HG03175 (cell line): ENCODE results near the gene TSC22D2.
"Not testable (repeated sequence)": the region's sequence is repeated elsewhere in the genome, so short reads cannot be mapped to it uniquely, and the experiment has no call there.

Source experiments
- ATAC-seq: cut with Tn5 transposase; IDR thresholded peaks from one replicate; pipeline ENCODE4 v1.9.1; 2021; ENCODE audit warnings: mild to moderate bottlenecking, moderate library complexity; ENCODE audit not compliant: unreplicated experiment

TSC22D2 gene

GRCh38 chr3:150446470-150446977 is 38.4 kb downstream of the TSC22D2 start:
- no peak for ATAC-seq

DNA sequence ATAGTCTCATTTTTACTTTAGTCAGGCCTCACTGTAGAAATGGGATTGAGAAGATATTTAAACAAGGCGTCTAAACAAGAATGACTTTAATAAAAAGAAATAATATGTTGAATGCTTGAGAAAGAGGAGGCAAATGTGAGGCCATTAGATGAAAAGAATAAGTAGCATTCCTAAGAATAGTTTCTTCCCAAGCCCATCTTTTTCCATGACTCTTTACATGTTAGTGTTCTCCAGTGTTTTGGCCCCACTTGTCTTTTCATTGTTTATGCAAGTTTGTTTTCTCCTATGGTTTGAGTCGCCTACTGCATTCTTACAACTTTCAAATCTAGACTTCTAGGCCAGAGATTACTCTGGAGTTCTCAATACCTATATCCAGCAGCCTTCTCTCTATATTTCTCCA is 39.0 kb downstream of the TSC22D2 start:
- ATAC-seq: no peak

GRCh38 chr3:150447631-150448465 is 39.8 kb downstream of the TSC22D2 start:
- no peak for ATAC-seq

GRCh38 chr3:150449169-150449721 is 41.1 kb downstream of the TSC22D2 start:
- ATAC-seq: no peak

DNA sequence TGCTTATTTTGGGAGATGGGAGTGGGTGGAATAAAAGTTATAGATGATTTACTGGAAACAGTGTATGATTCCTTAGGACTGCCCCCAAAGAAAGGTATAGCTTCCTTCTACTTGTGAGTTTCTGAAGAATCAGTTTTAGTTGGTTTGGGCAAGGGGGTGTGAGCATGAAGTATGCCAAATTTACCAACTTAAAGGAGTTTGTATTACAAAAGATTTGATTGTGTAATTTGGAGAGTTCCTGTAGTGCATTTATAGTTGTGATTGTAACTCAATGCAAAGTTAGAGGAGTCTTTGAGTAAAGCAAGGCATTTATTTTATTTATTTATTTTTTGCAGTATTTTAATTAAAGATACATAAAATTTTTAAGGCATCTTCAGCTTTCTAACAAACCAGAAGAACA is 42.8 kb downstream of the TSC22D2 start:
- no peak for ATAC-seq

GRCh38 chr3:150451329-150452048 is 43.4 kb downstream of the TSC22D2 start:
- no peak for ATAC-seq

GRCh38 chr3:150453353-150453752 is 45.3 kb downstream of the TSC22D2 start:
- no peak for ATAC-seq

DNA sequence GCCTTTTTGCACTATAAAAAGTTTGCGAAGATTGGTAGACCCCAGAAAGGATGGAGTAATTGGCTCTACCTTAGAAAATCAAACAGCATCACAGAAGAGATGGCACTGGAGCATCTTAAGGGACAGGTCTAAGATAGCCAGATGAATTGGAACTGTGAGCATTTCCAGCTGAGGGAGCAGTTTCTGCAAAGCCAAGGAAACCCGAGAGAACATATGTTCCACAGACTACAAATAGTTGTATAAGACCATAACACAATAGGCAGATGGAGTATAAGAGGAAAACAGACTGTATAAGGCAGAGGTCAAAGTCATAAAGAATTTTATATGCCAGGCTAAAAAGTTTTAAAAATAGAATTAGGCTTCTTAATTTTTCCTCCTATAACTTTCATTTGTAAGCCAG is 46.0 kb downstream of the TSC22D2 start:
- ATAC-seq: no peak

DNA sequence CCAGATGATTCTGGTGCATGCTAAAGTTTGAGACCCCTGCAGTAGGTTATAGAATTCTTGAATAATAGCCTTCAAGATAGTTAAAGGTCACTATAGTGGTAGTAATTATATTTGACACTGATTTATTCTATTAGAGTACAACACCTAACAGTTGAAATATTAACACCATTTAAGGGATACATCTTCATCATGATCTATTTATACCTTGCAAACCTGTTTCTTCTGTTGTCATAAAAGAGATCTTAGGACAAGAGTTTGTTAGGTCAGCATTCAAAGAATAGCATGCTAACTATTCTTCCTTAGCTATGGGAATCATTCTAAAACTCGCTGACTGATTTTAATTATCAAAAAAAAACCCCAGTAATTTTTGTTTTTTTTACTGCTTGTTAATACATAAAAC is 46.5 kb downstream of the TSC22D2 start:
- no peak for ATAC-seq

DNA sequence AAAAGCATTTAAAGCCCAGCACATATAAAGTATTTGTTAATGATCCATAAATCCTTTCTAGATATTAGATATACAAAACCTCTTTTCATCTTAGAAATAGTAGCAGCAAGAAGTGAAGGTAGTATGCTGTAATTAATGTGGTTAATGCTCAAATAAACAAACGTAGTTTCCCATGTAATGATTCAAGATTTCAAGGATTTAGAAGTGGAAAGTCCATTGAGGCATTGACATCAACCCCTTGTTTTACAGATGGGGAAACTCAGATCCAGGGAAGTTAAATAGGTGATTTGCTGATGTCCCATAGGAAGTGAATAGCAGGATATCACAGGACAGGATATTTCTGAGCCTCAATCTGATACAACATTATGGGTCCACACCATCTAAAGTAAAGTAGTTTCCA is 47.2 kb downstream of the TSC22D2 start:
- ATAC-seq: no peak

GRCh38 chr3:150458001-150458400 is 49.9 kb downstream of the TSC22D2 start:
- ATAC-seq: no peak

DNA sequence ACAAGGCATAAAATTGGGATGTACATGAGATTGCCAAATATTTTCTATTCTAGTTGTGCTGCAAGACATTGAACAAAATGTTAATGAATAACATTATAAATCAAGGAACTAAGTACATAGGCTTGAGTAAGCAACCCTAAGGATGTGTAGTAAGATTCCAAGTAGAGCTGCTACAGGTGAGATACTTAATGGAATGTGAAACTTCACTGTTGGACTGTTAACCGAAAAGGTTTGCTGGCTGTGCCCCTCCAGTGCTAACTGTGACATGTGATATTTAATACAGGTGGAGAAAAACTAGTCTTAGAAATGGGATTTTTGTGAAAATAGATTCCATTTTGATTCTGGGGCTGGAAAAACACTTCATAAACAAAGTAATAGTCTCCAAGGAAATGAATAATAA is 52.4 kb downstream of the TSC22D2 start:
- no peak for ATAC-seq

DNA sequence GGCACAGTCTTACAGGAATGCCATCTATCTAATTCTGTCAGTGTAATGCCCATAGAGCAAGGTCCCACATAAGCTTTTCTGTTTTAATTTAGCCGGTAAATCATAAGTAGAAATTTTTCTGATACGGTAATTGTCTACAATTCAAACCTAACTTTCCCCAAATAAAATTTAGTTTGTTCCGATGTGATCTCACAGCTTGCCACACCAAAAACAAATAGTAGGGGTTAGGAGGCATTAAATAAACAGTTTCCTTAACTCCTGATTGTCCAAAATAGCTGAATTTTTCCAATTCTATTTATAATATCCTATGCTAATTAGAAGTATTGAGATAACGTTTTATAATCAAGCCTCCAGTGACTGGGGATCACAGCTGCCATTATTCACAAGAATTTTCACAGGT is 53.3 kb downstream of the TSC22D2 start:
- ATAC-seq: no peak

DNA sequence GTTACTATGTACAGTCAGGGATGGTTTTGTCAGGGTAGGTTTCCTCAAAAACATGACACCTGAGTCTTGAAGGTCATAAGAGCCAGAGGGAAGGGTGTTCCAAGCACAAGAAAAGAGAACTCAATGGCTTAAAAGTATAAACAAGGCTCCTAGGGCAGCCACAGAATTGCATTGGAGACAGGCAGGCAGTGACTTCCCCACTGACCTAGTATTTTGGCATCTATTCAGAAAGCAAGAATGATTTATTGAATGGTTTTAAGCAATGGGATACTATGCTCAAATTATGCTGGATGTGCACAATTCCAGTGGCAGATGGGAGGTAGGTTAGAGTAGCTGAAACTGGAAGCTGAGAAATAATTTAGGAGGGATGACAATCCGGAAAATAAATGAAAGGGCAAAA is 54.0 kb downstream of the TSC22D2 start:
- no peak for ATAC-seq

GRCh38 chr3:150464684-150465083 is 56.6 kb downstream of the TSC22D2 start:
- no peak for ATAC-seq

- ATAC-seq: no peak
Measured at GRCh38 chr3:150467381-150467780, 59.3 kb downstream of the TSC22D2 start.

- no peak for ATAC-seq
Measured at GRCh38 chr3:150469031-150469930, 61.2 kb downstream of the TSC22D2 start.

- ATAC-seq: no peak
Measured at GRCh38 chr3:150469931-150470740, 62.0 kb downstream of the TSC22D2 start.

- no peak for ATAC-seq
Measured at GRCh38 chr3:150472421-150472820, 64.3 kb downstream of the TSC22D2 start.

DNA sequence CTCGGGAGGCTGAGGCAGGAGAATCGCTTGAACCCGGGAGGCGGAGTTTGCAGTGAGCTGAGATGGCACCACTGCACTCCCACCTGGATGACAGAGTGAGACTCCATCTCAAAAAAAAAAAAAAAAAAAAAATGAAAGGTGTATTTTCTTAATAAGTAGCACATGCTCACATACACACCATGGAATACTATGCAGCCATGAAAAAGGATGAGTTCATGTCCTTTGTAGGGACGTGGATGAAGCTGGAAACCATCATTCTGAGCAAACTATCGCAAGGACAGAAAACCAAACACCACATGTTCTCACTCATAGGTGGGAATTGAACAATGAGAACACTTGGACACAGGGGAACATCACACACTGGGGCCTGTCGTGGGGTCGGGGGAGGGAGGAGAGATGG is 65.1 kb downstream of the TSC22D2 start:
- not testable (repeated sequence) for ATAC-seq
